GM12878 (cell line): Measurements from ENCODE around the gene CWC27. TPM values are rescaled to one million over a fixed set of nuclear protein-coding genes. Genes with fewer than 3 reads are reported as not detected.
"Not testable (repeated sequence)": the region's sequence is repeated elsewhere in the genome, so short reads cannot be mapped to it uniquely, and the experiment has no call there.

Experiments
- ATAC-seq: fragments of 200-7000 bp; cut with Tn5 transposase; 3 replicates; pipeline ENCODE4 v1.9.1; 2020; ENCODE audit warnings: mild to moderate bottlenecking, moderate library complexity
- BruUV-seq: library from RNA; stranded (reverse); fragments of 400-500 nt; replicated peaks from 2 replicates; lab custom pipeline; 2021; lab: Mats Ljungman, UMichigan
- CTCF ChIA-PET: fragments of 300-600 bp; sonication (Branson Sonifier 250); formaldehyde crosslinking; extraction: SDS; loops from one replicate; lab custom pipeline; 2021; ENCODE audit warnings: inconsistent platforms; lab: Yijun Ruan, JAX
- POLR2A ChIA-PET: fragments of 350-600 bp; formaldehyde crosslinking; extraction: SDS; loops from one replicate; lab custom pipeline; 2021; ENCODE audit warnings: inconsistent platforms; lab: Charles Lee
- RAD21 ChIA-PET: fragments of 300-600 bp; sonication (Branson Sonifier 250); formaldehyde crosslinking; loops from one replicate; lab custom pipeline; 2023; ENCODE audit warnings: antibody characterized with exemption; ENCODE audit not compliant: unreplicated experiment; lab: Charles Lee
- SMC1A ChIA-PET: fragments of 300-600 bp; sonication (Branson Sonifier 250); formaldehyde crosslinking; loops from one replicate; lab custom pipeline; 2023; ENCODE audit not compliant: unreplicated experiment, uncharacterized antibody; lab: Charles Lee
- DNase-seq: peaks from one replicate; pipeline ENCODE4 v3.0.0-alpha.2; 2011; ENCODE audit warnings: low read depth, low spot score
- FAIRE-seq: peaks from 3 replicates; lab custom pipeline; 2011; peaks lifted over from hg19 to GRCh38; lab: Jason Lieb, UNC
- H2AFZ ChIP-seq: 2 replicates; pipeline ENCODE4 v1.6.0; 2011; ENCODE audit warnings: low read depth, low read length, control low read depth; ENCODE audit not compliant: control insufficient read depth
- H3K27ac ChIP-seq: 2 replicates; pipeline ENCODE4 v1.5.1; 2011; ENCODE audit warnings: control low read depth; ENCODE audit not compliant: control insufficient read depth, insufficient read depth
- H3K27me3 ChIP-seq, 2 experiments: replicated peaks in 1 of 2; 2 replicates each; pipeline versions ENCODE4 v1.6.0 to v1.6.1; 2011; ENCODE audit warnings: low read length in 1 of 2; ENCODE audit not compliant: control insufficient read depth in 2 of 2, insufficient read depth in 2 of 2
- H3K36me3 ChIP-seq, 2 experiments: 2 replicates each; pipeline ENCODE4 v1.5.1; 2011; ENCODE audit warnings: low read length in 1 of 2; ENCODE audit not compliant: control insufficient read depth in 2 of 2, insufficient read depth in 2 of 2
- H3K4me1 ChIP-seq: 2 replicates; pipeline ENCODE4 v1.6.1; 2011; ENCODE audit warnings: mild to moderate bottlenecking, low read length, moderate library complexity, mixed read lengths; ENCODE audit not compliant: control insufficient read depth, insufficient read depth
- H3K4me2 ChIP-seq: 2 replicates; pipeline ENCODE4 v1.6.0; 2011; ENCODE audit warnings: control low read depth; ENCODE audit not compliant: control insufficient read depth, insufficient read depth
- H3K4me3 ChIP-seq: fragments of 200-600 bp; sonication (generic); 2 replicates; pipeline ENCODE4 v1.5.1; 2016
- H3K79me2 ChIP-seq: 2 replicates; pipeline ENCODE4 v1.6.0; 2011; ENCODE audit warnings: low read length; ENCODE audit not compliant: control insufficient read depth, insufficient read depth
- H3K9ac ChIP-seq: 2 replicates; pipeline ENCODE4 v1.8.0; 2011; ENCODE audit warnings: low read length, control low read depth, mixed read lengths; ENCODE audit not compliant: control insufficient read depth, insufficient read depth
- H3K9me3 ChIP-seq: replicated peaks from 3 replicates; pipeline ENCODE4 v1.5.1; 2011; ENCODE audit warnings: mild to moderate bottlenecking, low read length; ENCODE audit not compliant: control insufficient read depth, insufficient read depth
- H4K20me1 ChIP-seq: 2 replicates; pipeline ENCODE4 v1.6.0; 2011; ENCODE audit not compliant: control insufficient read depth, insufficient read depth
- ESRRA ChIP-seq: IDR thresholded peaks from 2 replicates; pipeline ENCODE4 v1.6.1; 2012; ENCODE audit warnings: mild to moderate bottlenecking, low read length, improper control_type of control experiment
- ETV6 ChIP-seq, 2 experiments: fragments of 450-650 bp in 1 of 2; IDR thresholded peaks in 1 of 2; conservative IDR thresholded peaks in 1 of 2; 2 replicates each; pipeline ENCODE4 v1.6.1; 2014; ENCODE audit warnings: antibody characterized with exemption in 1 of 2, borderline replicate concordance in 1 of 2, low read depth in 1 of 2, mild to moderate bottlenecking in 1 of 2, moderate library complexity in 1 of 2
- MXI1 ChIP-seq: fragments of 150-350 bp; IDR thresholded peaks from 2 replicates; pipeline ENCODE4 v1.6.1; 2011; ENCODE audit warnings: low read depth, mild to moderate bottlenecking, inconsistent platforms, low read length, improper control_type of control experiment
- POU2F2 ChIP-seq: IDR thresholded peaks from 3 replicates; pipeline ENCODE4 v1.6.1; 2011; ENCODE audit warnings: low read depth, mild to moderate bottlenecking, low read length, borderline replicate concordance
- RB1 ChIP-seq: fragments of 450-650 bp; formaldehyde crosslinking; IDR thresholded peaks from 2 replicates; pipeline ENCODE4 v1.6.1; 2017; ENCODE audit warnings: mild to moderate bottlenecking, borderline replicate concordance
- SREBF2 ChIP-seq: IDR thresholded peaks from 2 replicates; pipeline ENCODE4 v1.6.1; 2012; ENCODE audit warnings: mild to moderate bottlenecking, low read length
- WRNIP1 ChIP-seq: IDR thresholded peaks from 2 replicates; pipeline ENCODE4 v1.6.1; 2011; ENCODE audit warnings: low read depth, low read length, improper control_type of control experiment, borderline replicate concordance
- ZNF592 ChIP-seq: fragments of 450-650 bp; IDR thresholded peaks from 2 replicates; pipeline ENCODE4 v1.6.1; 2017; ENCODE audit warnings: mild to moderate bottlenecking, moderate library complexity
- ZNF687 ChIP-seq: fragments of 450-650 bp; IDR thresholded peaks from 2 replicates; pipeline ENCODE4 v1.6.1; 2017; ENCODE audit warnings: mild to moderate bottlenecking, moderate library complexity
- WGBS: methylation state at CpG from one replicate; pipeline ENCODE4 v1.1.6; 2016; ENCODE audit warnings: low lambda C conversion rate; ENCODE audit not compliant: insufficient replicate concordance, insufficient coverage; ENCODE audit errors: missing lambda C conversion rate; 5-methylcytosine and 5-hydroxymethylcytosine counted together
- in situ Hi-C: fragments of 300-500 bp; cut with MboI; formaldehyde crosslinking; loops from 9 replicates; pipeline ENCODE4 v1.14.3; 2018; ENCODE audit warnings: mixed read lengths
- intact Hi-C: fragments of 100-400 bp; cut with micrococcal nuclease; formaldehyde crosslinking; loops from one replicate; pipeline ENCODE4 v1.14.2; 2022; ENCODE audit not compliant: unreplicated experiment
- polyA plus RNA-seq, 11 experiments: library from polyadenylated mRNA; depleted of rRNA in 4 of 11; unstranded in 6 of 11; stranded (reverse) in 5 of 11; fragments of >200 nt; fragmentation: Nextera tagmentation in 4 of 11; fragmentation: Illumina TruSeq in 1 of 11; extraction: Ambion mirVana in 4 of 11; extraction: Trizol in 1 of 11; gene quantifications; 1 replicate in 1 of 11; 2 replicates in 10 of 11; pipeline versions ENCODE4 v1.2.1 to v1.2.3, GENCODE V29; 2011 to 2016; ENCODE audit warnings: inconsistent platforms in 2 of 11, missing spikeins in 2 of 11, low read depth in 1 of 11
- total RNA-seq, 4 experiments: library from RNA; depleted of rRNA in 3 of 4; stranded (reverse); fragments of >200 nt in 3 of 4; fragmentation: Illumina TruSeq in 1 of 4; extraction: Trizol in 1 of 4; gene quantifications; 2 replicates each; pipeline versions ENCODE4 v1.2.1 to v1.2.3, GENCODE V29; 2013 to 2021

The CWC27 gene
- total and polyA plus RNA-seq, 10 of the 15 experiments (the other 5 are each of a cell fraction or from before 2014, with no cell fraction given), result 21.7 to 61.9 (median 47.0) TPM

- Histone ChIP-seq H2AFZ (no peak overlapping the region), H3K27ac (no peak overlapping the region), H3K4me3 (no peak overlapping the region), H3K79me2 (no peaks in the 10 kb centered on the region), H3K9ac (no peak overlapping the region), H3K27me3 (no peaks in the 10 kb centered on the region), H3K36me3 (no peaks in the 10 kb centered on the region; a peak in 1 of 4 replicates), H3K4me2 (no peak overlapping the region), H4K20me1 (no peaks in the 10 kb centered on the region), H3K9me3 (no peaks in the 10 kb centered on the region; the same call in 2 of the 3 replicates), H3K4me1 (no peaks in the 10 kb centered on the region)
- in situ Hi-C loops (no loop called here), intact Hi-C loops (no loop called here)
- ChIA-PET SMC1A (interaction anchor here (0.8 to 1.3 kb wide), 4 partner anchors 10 to 91 kb away, joined by 3 to 5 read pairs (median 4); no protein-coding TSS in a partner anchor), CTCF (interaction anchor here (1.3 kb wide), 1 partner anchor 12 kb away, joined by 5 read pairs; no protein-coding TSS in a partner anchor), POLR2A (no interaction called here), RAD21 (no interaction called here)
- no peak for TF ChIP-seq ZNF592
- TF ChIP-seq RB1, result no peak
- no peak for TF ChIP-seq POU2F2
- TF ChIP-seq MXI1, result no peak
- TF ChIP-seq WRNIP1, result no peak
- TF ChIP-seq ETV6 (conservative IDR thresholded peaks at IDR 0.05 in 1 of 2, IDR thresholded peaks at IDR 0.05 in 1 of 2; ENCODE audit: borderline replicate concordance in 1 of 2, low read depth in 1 of 2), result no peak
- no peak for TF ChIP-seq ZNF687
- TF ChIP-seq SREBF2, result no peak
- no peak for TF ChIP-seq ESRRA
- no peak for ATAC-seq
- 73% methylated on average over 4 of the region's 4 CpGs for WGBS
- BruUV-seq, result no TSS peak
- DNase-seq, result no peak
- no peak for FAIRE-seq
Measured at GRCh38 chr5:64827703-64828102, 59.0 kb downstream of the CWC27 start.

- BruUV-seq, H3K27ac ChIP-seq, in situ Hi-C loops, intact Hi-C loops, H3K4me3 ChIP-seq, H3K27me3 ChIP-seq, CTCF ChIA-PET, DNase-seq, SMC1A ChIA-PET, H3K9me3 ChIP-seq, H3K4me1 ChIP-seq, RAD21 ChIA-PET, FAIRE-seq, H3K4me2 ChIP-seq, H4K20me1 ChIP-seq, H3K36me3 ChIP-seq, H2AFZ ChIP-seq, H3K79me2 ChIP-seq, ATAC-seq, H3K9ac ChIP-seq: not testable (repeated sequence)
- POLR2A ChIA-PET, result interaction anchor here (0.7 kb wide), 1 partner anchor 660 kb away, joined by 3 read pairs; no protein-coding TSS in a partner anchor
Measured at GRCh38 chr5:64830650-64831049, 61.9 kb downstream of the CWC27 start.
